Caco-2 (cell line): ENCODE data around the gene SLC1A6. TPM values are rescaled to one million over a fixed set of nuclear protein-coding genes. Genes with fewer than 3 reads are reported as not detected.
A peak's percentile ranks its signal among the peaks of the same experiment; 100 is the strongest.

Experiments
- BruUV-seq: library from RNA; stranded (reverse); fragments of 400-500 nt; replicated peaks from 2 replicates; lab custom pipeline; 2021; lab: Mats Ljungman, UMichigan
- CTCF ChIA-PET: fragments of 300-600 bp; sonication (Branson Sonifier 250); formaldehyde crosslinking; loops from one replicate; lab custom pipeline; 2022; ENCODE audit warnings: antibody characterized with exemption; lab: Charles Lee
- POLR2A ChIA-PET: fragments of 300-600 bp; sonication (Branson Sonifier 250); formaldehyde crosslinking; loops from one replicate; lab custom pipeline; 2022; ENCODE audit warnings: antibody characterized with exemption; lab: Charles Lee
- DNase-seq, 2 experiments: peaks; one replicate each; pipeline versions ENCODE4 v3.0.0 to v3.0.0-alpha.2; 2020 to 2022
- H3K27me3 ChIP-seq: replicated peaks from 2 replicates; pipeline ENCODE4 v1.6.0; 2011; ENCODE audit warnings: low read length; ENCODE audit not compliant: control insufficient read depth, insufficient read depth
- H3K36me3 ChIP-seq: 2 replicates; pipeline ENCODE4 v1.5.1; 2011; ENCODE audit warnings: low read length; ENCODE audit not compliant: control insufficient read depth, insufficient read depth
- H3K4me1 ChIP-seq: fragments of 250-450 bp; sonication (Bioruptor Pico); 2 replicates; pipeline ENCODE4 v1.5.1; 2020; ENCODE audit warnings: mild to moderate bottlenecking
- H3K4me3 ChIP-seq: 2 replicates; pipeline ENCODE4 v1.5.1; 2011; ENCODE audit warnings: low read depth, mild to moderate bottlenecking, control low read depth, low read length
- H3K9me3 ChIP-seq: fragments of 250-450 bp; sonication (Bioruptor Pico); 2 replicates; pipeline ENCODE4 v1.5.1; 2020; ENCODE audit warnings: mild to moderate bottlenecking, moderate library complexity
- H3K27ac Mint-ChIP-seq: one replicate; pipeline ENCODE4 v1.8.0; 2022; ENCODE audit warnings: mixed read lengths; ENCODE audit not compliant: unreplicated experiment
- H3K27me3 Mint-ChIP-seq: one replicate; pipeline ENCODE4 v1.8.0; 2022; ENCODE audit warnings: mixed read lengths; ENCODE audit not compliant: insufficient read depth, unreplicated experiment
- H3K36me3 Mint-ChIP-seq: one replicate; pipeline ENCODE4 v1.8.0; 2022; ENCODE audit warnings: mild to moderate bottlenecking, mixed read lengths; ENCODE audit not compliant: insufficient read depth, unreplicated experiment
- H3K4me1 Mint-ChIP-seq: one replicate; pipeline ENCODE4 v1.8.0; 2022; ENCODE audit warnings: low read depth, mixed read lengths; ENCODE audit not compliant: unreplicated experiment
- H3K4me3 Mint-ChIP-seq: one replicate; pipeline ENCODE4 v1.8.0; 2022; ENCODE audit warnings: mild to moderate bottlenecking, moderate library complexity, mixed read lengths; ENCODE audit not compliant: unreplicated experiment
- H3K9me3 Mint-ChIP-seq: one replicate; pipeline ENCODE4 v1.8.0; 2022; ENCODE audit warnings: mixed read lengths; ENCODE audit not compliant: unreplicated experiment
- intact Hi-C: fragments of 100-400 bp; cut with micrococcal nuclease; formaldehyde crosslinking; loops from one replicate; pipeline ENCODE4 v1.10.0; 2022; ENCODE audit not compliant: unreplicated experiment
- total RNA-seq: library from RNA; stranded (reverse); gene quantifications from 2 replicates; pipeline ENCODE4 v1.2.3, GENCODE V29; 2022
- TF ChIP-seq, protein P1 (sequence below), 2 experiments: fragments of 200-600 bp in 1 of 2; IDR thresholded peaks; 1 replicate in 1 of 2; 2 replicates in 1 of 2; pipeline versions ENCODE4 v1.5.1 to v1.8.0; 2011 to 2022; ENCODE audit warnings: antibody characterized with exemption in 1 of 2, control low read depth in 1 of 2, inconsistent platforms in 1 of 2, low read depth in 1 of 2, low read length in 1 of 2, mild to moderate bottlenecking in 1 of 2, moderate library complexity in 1 of 2; ENCODE audit not compliant: insufficient read depth in 1 of 2, severe bottlenecking in 1 of 2, unreplicated experiment in 1 of 2

The SLC1A6 gene
- total RNA-seq, 1 experiment from 2014 or later = not detected

GRCh38 chr19:15015946-15016542 is 36.4 kb upstream of the SLC1A6 start:
- intact Hi-C loops = no loop called here
- H3K9me3 Mint-ChIP-seq = no peaks in the 10 kb centered on the region
- no peak overlapping the region for H3K4me3 Mint-ChIP-seq
- H3K27ac Mint-ChIP-seq = no peak overlapping the region
- peaks cover 10% of the 10 kb centered on the region for H3K27me3 Mint-ChIP-seq
- H3K27me3 ChIP-seq = no peaks in the 10 kb centered on the region
- CTCF ChIA-PET = no interaction called here
- no peaks in the 10 kb centered on the region for H3K4me1 Mint-ChIP-seq
- POLR2A ChIA-PET = no interaction called here
- DNase-seq = peak; percentile 39 to 58
- TF ChIP-seq, protein P1, sequence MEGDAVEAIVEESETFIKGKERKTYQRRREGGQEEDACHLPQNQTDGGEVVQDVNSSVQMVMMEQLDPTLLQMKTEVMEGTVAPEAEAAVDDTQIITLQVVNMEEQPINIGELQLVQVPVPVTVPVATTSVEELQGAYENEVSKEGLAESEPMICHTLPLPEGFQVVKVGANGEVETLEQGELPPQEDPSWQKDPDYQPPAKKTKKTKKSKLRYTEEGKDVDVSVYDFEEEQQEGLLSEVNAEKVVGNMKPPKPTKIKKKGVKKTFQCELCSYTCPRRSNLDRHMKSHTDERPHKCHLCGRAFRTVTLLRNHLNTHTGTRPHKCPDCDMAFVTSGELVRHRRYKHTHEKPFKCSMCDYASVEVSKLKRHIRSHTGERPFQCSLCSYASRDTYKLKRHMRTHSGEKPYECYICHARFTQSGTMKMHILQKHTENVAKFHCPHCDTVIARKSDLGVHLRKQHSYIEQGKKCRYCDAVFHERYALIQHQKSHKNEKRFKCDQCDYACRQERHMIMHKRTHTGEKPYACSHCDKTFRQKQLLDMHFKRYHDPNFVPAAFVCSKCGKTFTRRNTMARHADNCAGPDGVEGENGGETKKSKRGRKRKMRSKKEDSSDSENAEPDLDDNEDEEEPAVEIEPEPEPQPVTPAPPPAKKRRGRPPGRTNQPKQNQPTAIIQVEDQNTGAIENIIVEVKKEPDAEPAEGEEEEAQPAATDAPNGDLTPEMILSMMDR (IDR thresholded peaks at IDR 0.05; ENCODE audit: insufficient read depth in 1 of 2, low read depth in 1 of 2, low read length in 1 of 2, severe bottlenecking in 1 of 2, unreplicated experiment in 1 of 2) = no peak
- no peaks in the 10 kb centered on the region for H3K36me3 Mint-ChIP-seq
- no peaks in the 10 kb centered on the region for H3K36me3 ChIP-seq
- no peak overlapping the region for H3K4me3 ChIP-seq
- no peaks in the 10 kb centered on the region for H3K9me3 ChIP-seq
- H3K4me1 ChIP-seq = no peaks in the 10 kb centered on the region
- no TSS peak for BruUV-seq

DNA sequence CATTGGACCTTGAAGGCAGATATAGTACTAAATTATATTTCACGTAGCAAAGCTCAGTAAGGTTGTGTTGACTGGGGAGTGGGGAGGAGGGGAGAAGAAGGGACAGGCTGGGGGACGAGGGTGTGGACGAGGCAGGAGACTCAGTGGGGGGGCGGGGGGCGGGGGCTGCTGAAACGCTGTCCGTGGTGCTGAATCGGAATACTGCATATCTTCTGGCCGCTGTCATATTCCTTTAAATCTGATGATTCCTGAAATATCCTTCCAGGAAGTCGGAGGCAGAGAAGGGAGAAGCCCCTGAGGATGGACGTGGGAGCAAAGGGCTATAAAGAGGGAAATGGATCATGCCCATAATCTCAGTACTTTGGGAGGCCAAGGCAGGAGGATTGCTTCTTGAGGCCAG is 34.9 kb upstream of the SLC1A6 start:
- no peaks in the 10 kb centered on the region for H3K27me3 ChIP-seq
- no peaks in the 10 kb centered on the region for H3K4me1 ChIP-seq
- TF ChIP-seq, protein P1 (IDR thresholded peaks at IDR 0.05; ENCODE audit: insufficient read depth in 1 of 2, low read depth in 1 of 2, low read length in 1 of 2, severe bottlenecking in 1 of 2, unreplicated experiment in 1 of 2) = no peak
- no peaks in the 10 kb centered on the region for H3K9me3 Mint-ChIP-seq
- intact Hi-C loops = no loop called here
- POLR2A ChIA-PET = no interaction called here
- H3K36me3 Mint-ChIP-seq = no peaks in the 10 kb centered on the region
- DNase-seq = no peak
- no peak overlapping the region for H3K4me3 Mint-ChIP-seq
- H3K4me3 ChIP-seq = no peak overlapping the region
- no TSS peak for BruUV-seq
- H3K9me3 ChIP-seq = no peaks in the 10 kb centered on the region
- CTCF ChIA-PET = no interaction called here
- no peaks in the 10 kb centered on the region for H3K36me3 ChIP-seq
- peaks cover 6% of the 10 kb centered on the region for H3K27me3 Mint-ChIP-seq
- H3K27ac Mint-ChIP-seq = no peak overlapping the region
- H3K4me1 Mint-ChIP-seq = no peaks in the 10 kb centered on the region

GRCh38 chr19:15010501-15011300 is 31.0 kb upstream of the SLC1A6 start:
- POLR2A ChIA-PET = no interaction called here
- BruUV-seq = no TSS peak
- H3K27me3 ChIP-seq = no peaks in the 10 kb centered on the region

More at GRCh38 chr19:15010501-15011300, 31.0 kb upstream of the SLC1A6 start:
- Mint-ChIP-seq H3K4me1 (no peaks in the 10 kb centered on the region), H3K27me3 (no peaks in the 10 kb centered on the region), H3K36me3 (no peaks in the 10 kb centered on the region), H3K9me3 (no peaks in the 10 kb centered on the region), H3K4me3 (no peak overlapping the region), H3K27ac (no peak overlapping the region)
- H3K4me3 ChIP-seq = no peak overlapping the region
- intact Hi-C loops = no loop called here
- TF ChIP-seq, protein P1 (IDR thresholded peaks at IDR 0.05; ENCODE audit: insufficient read depth in 1 of 2, low read depth in 1 of 2, low read length in 1 of 2, severe bottlenecking in 1 of 2, unreplicated experiment in 1 of 2) = no peak
- CTCF ChIA-PET = no interaction called here
- no peaks in the 10 kb centered on the region for H3K36me3 ChIP-seq
- no peaks in the 10 kb centered on the region for H3K4me1 ChIP-seq
- DNase-seq = no peak
- no peaks in the 10 kb centered on the region for H3K9me3 ChIP-seq
